H1 (cell line): Measurements from ENCODE around the gene CEP97. TPM values are rescaled to one million over a fixed set of nuclear protein-coding genes. Genes with fewer than 3 reads are reported as not detected.

Experiments used
- CREB1 ChIP-seq: IDR thresholded peaks from 2 replicates; pipeline ENCODE4 v1.6.1; 2012; ENCODE audit warnings: inconsistent platforms
- NANOG ChIP-seq: IDR thresholded peaks from 2 replicates; pipeline ENCODE4 v1.6.1; 2011; ENCODE audit warnings: low read length, low read depth, mild to moderate bottlenecking, inconsistent platforms; ENCODE audit not compliant: insufficient read depth, poor library complexity, severe bottlenecking
- TAF1 ChIP-seq: IDR thresholded peaks from 2 replicates; pipeline ENCODE4 v1.6.1; 2011; ENCODE audit warnings: mild to moderate bottlenecking, low read depth, low read length
- ZNF274 ChIP-seq: IDR thresholded peaks from 2 replicates; pipeline ENCODE4 v1.7.0; 2012; ENCODE audit warnings: low read length, borderline replicate concordance; ENCODE audit errors: extremely low read depth
- polyA plus RNA-seq, 7 experiments: library from polyadenylated mRNA; depleted of rRNA in 3 of 7; stranded (reverse) in 5 of 7; unstranded in 2 of 7; fragments of >200 nt in 5 of 7; fragments of 200-250 nt in 2 of 7; gene quantifications; 1 replicate in 5 of 7; 2 replicates in 1 of 7; 4 replicates in 1 of 7; pipeline versions ENCODE4 v1.2.1 to v1.2.3, GENCODE V29; 2011 to 2013; ENCODE audit warnings: missing spikeins in 2 of 7, mixed read lengths in 2 of 7
- total RNA-seq: library from RNA; stranded (reverse); fragmentation: NEBNext Ultra II Directional; extraction: Animal tissue kit (Norgen Biotek cat#: 25700); gene quantifications from 2 replicates; pipeline ENCODE4 v1.2.1, GENCODE V29; 2021
- TF ChIP-seq, protein P1 (sequence below): IDR thresholded peaks from 2 replicates; pipeline ENCODE4 v1.6.1; 2011; ENCODE audit warnings: low read length, improper control_type of control experiment

The CEP97 gene
- total and polyA plus RNA-seq, 2 of the 8 experiments (the other 6 are each of a cell fraction or from before 2014, with no cell fraction given) = 1.6 to 13.2 TPM

DNA sequence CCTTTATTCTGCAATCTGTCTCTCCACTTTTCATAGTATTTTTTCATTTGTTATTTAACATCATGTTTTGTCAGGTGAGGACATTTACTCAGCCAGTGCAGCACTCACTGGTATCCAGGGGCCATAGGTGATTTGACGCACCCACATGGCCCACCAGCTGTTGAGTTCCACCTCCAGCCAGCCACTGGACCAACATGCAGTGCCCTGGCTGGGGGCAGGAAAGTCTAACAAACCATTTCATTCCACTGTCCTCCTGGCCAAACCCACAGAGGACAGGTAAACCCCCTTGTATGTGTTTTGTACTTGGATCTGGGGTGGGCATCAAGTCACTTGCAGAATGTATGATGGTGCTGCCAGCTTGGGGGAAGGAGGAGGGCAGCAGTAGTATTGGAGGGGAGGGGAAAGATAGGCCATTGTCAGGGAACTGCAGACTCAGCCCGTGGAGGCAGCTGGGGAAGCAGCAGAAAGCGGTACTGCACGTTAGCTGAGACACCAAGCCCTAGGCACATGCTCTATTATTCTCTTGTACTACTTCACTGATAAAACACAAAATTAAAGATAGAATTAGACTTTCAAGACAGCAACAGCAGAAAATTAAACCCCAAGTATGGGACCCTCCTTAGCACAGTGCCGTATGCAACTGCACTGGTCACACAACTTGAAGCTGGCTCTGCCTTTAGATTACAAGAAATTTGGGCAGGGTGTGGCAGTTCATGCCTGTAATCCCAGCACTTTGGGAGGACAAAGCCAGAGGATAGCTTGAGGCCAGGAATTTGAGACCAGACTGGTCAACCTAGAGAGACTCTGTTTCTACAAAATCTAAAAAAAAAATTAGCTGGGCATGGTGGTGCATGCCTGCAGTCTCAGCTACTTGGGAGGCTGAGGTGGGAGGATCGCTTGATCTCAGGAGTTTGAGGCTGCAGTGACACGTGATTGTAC, 22.4 kb upstream of the CEP97 start (continued):
- TF ChIP-seq, protein P1, sequence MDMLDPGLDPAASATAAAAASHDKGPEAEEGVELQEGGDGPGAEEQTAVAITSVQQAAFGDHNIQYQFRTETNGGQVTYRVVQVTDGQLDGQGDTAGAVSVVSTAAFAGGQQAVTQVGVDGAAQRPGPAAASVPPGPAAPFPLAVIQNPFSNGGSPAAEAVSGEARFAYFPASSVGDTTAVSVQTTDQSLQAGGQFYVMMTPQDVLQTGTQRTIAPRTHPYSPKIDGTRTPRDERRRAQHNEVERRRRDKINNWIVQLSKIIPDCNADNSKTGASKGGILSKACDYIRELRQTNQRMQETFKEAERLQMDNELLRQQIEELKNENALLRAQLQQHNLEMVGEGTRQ = no peak
- TF ChIP-seq NANOG (no peak), TAF1 (no peak), ZNF274 (no peak), CREB1 (no peak)
